ENCODE results near the gene APOD. TPM values are rescaled to one million over a fixed set of nuclear protein-coding genes. Genes with fewer than 3 reads are reported as not detected.

APOD gene
- total and polyA plus RNA-seq, 9 of the 15 experiments (the other 6 are each of a cell fraction or from before 2014, with no cell fraction given): 0.18 to 0.50 (median 0.35) TPM; not detected in 1

DNA sequence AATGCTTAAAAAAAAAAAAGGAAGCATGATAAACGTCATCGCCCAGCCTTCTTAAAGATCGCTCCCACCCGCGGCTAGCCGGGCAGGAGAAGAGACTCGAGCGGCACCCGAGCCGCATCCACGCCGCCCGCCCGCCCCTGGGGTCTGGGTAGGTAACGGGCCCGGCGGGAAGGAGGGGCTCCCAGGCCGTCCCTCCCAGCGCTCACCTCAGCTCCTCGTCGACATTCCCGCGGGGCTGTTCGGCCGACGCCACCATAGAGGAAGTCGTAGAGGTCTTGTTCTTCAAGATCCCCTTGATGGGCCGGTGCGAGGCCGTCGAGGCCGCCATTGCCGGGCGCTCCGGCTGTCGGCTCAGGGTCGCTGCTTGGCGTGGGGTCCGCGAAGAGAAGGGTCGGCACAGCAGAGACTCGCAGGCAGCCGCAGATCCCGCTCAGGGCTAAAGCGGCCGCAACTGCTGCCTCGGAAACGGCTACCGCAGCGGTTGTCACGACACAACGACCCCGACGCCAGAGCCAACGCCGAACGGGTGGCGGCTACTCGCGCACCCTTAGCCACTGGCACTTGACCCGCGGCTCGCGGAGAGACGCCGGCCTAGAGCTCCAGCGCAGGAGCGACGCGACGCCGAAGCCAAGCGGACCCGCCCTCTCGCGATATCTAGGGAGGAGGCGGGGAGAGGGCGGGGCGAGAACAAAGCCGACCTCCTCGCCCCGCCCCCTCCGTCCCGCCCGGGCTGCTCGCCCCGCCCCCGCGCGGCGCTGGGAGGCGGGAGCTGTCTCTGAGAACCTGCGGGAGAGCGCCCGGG lies 40.8 kb downstream of the APOD start, which contains the start of gene PPP1R2 (continued):
- TF ChIP-seq ZNF655 (CRISPR knock-in tag; IDR thresholded peaks at IDR 0.05) (no peak), SIN3B (IDR thresholded peaks at IDR 0.05; ENCODE audit: low read depth) (0 out of 2 replicates have a peak, but pooled peaks have one; percentile 32), TEAD4 (IDR thresholded peaks at IDR 0.05; ENCODE audit: low read length) (peak; percentile 18; the same call in 1 of the 2 replicates), TEAD4 (CRISPR knock-in tag; IDR thresholded peaks at IDR 0.05; ENCODE audit: borderline replicate concordance) (no peak), RBM15 (IDR thresholded peaks at IDR 0.05; ENCODE audit: insufficient read depth, low read length) (no peak), ZNF592 (IDR thresholded peaks at IDR 0.05) (no peak), ELF2 (CRISPR knock-in tag; IDR thresholded peaks at IDR 0.05) (peak; percentile 16; the same call in 1 of the 2 replicates), ARHGAP35 (IDR thresholded peaks at IDR 0.05; ENCODE audit: partially characterized antibody) (peak; percentile 26), ZNF174 (CRISPR knock-in tag; IDR thresholded peaks at IDR 0.05) (no peak)
- TF ChIP-seq, protein P1, sequence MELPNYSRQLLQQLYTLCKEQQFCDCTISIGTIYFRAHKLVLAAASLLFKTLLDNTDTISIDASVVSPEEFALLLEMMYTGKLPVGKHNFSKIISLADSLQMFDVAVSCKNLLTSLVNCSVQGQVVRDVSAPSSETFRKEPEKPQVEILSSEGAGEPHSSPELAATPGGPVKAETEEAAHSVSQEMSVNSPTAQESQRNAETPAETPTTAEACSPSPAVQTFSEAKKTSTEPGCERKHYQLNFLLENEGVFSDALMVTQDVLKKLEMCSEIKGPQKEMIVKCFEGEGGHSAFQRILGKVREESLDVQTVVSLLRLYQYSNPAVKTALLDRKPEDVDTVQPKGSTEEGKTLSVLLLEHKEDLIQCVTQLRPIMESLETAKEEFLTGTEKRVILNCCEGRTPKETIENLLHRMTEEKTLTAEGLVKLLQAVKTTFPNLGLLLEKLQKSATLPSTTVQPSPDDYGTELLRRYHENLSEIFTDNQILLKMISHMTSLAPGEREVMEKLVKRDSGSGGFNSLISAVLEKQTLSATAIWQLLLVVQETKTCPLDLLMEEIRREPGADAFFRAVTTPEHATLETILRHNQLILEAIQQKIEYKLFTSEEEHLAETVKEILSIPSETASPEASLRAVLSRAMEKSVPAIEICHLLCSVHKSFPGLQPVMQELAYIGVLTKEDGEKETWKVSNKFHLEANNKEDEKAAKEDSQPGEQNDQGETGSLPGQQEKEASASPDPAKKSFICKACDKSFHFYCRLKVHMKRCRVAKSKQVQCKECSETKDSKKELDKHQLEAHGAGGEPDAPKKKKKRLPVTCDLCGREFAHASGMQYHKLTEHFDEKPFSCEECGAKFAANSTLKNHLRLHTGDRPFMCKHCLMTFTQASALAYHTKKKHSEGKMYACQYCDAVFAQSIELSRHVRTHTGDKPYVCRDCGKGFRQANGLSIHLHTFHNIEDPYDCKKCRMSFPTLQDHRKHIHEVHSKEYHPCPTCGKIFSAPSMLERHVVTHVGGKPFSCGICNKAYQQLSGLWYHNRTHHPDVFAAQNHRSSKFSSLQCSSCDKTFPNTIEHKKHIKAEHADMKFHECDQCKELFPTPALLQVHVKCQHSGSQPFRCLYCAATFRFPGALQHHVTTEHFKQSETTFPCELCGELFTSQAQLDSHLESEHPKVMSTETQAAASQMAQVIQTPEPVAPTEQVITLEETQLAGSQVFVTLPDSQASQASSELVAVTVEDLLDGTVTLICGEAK (IDR thresholded peaks at IDR 0.05): no peak
- TF ChIP-seq, protein P1 (CRISPR knock-in tag; IDR thresholded peaks at IDR 0.05): no peak
